IPS-18a (cell line): ENCODE results near the gene RNGTT.
"Not testable (repeated sequence)": the region's sequence is repeated elsewhere in the genome, so short reads cannot be mapped to it uniquely, and the experiment has no call there.

Source experiments
- H3K27ac ChIP-seq: one replicate; pipeline ENCODE4 v1.5.1; 2013; ENCODE audit warnings: low read length
- H3K27me3 ChIP-seq: one replicate; pipeline ENCODE4 v1.6.1; 2013; ENCODE audit warnings: mild to moderate bottlenecking, low read length; ENCODE audit not compliant: control insufficient read depth, insufficient read depth
- H3K36me3 ChIP-seq: one replicate; pipeline ENCODE4 v1.6.1; 2013; ENCODE audit warnings: low read depth, low read length; ENCODE audit not compliant: control insufficient read depth
- H3K4me1 ChIP-seq: one replicate; pipeline ENCODE4 v1.6.1; 2013; ENCODE audit warnings: low read depth, low read length; ENCODE audit not compliant: control insufficient read depth
- H3K4me3 ChIP-seq: one replicate; pipeline ENCODE4 v1.5.1; 2013; ENCODE audit warnings: low read length
- H3K9ac ChIP-seq: one replicate; pipeline ENCODE4 v1.6.1; 2013; ENCODE audit warnings: mild to moderate bottlenecking, low read length, moderate library complexity
- H3K9me3 ChIP-seq: one replicate; pipeline ENCODE4 v1.6.1; 2013; ENCODE audit warnings: low read depth, low read length; ENCODE audit not compliant: control insufficient read depth

RNGTT gene

GRCh38 chr6:88768114-88768513, 195.3 kb downstream of the RNGTT start:
- not testable (repeated sequence) for H3K4me3 ChIP-seq, H3K27ac ChIP-seq, H3K27me3 ChIP-seq, H3K36me3 ChIP-seq, H3K9ac ChIP-seq, H3K9me3 ChIP-seq, H3K4me1 ChIP-seq

GRCh38 chr6:88764081-88764480, 199.3 kb downstream of the RNGTT start:
- H3K36me3 ChIP-seq: no peaks in the 10 kb centered on the region

DNA sequence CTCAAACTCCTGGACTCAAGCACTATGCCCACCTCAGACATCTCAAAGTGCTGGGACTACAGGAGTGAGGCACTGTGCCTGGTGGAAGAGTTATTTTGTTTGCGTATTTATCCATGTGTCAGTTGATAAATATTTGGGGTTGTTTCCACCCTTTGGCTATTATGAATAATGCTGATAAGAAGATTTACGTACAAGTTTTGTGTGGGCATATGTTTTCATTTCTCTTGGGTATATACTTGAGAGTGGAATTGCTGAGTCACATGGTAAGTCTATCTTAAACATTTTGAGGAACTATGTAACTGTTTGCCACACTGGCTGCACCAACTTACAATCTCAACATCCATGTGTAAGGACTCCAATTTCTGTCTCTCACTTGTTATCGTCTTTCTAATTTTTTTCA, 200.3 kb downstream of the RNGTT start:
- H3K9me3 ChIP-seq: no peaks in the 10 kb centered on the region
- no peak overlapping the region for H3K4me3 ChIP-seq
- H3K27ac ChIP-seq: no peak overlapping the region
- H3K36me3 ChIP-seq: no peaks in the 10 kb centered on the region
- no peaks in the 10 kb centered on the region for H3K4me1 ChIP-seq
- H3K27me3 ChIP-seq: no peaks in the 10 kb centered on the region
- no peak overlapping the region for H3K9ac ChIP-seq

More at GRCh38 chr6:88764081-88764480, 199.3 kb downstream of the RNGTT start:
- Histone ChIP-seq H3K9ac (no peak overlapping the region), H3K4me1 (no peaks in the 10 kb centered on the region), H3K4me3 (no peak overlapping the region), H3K9me3 (no peaks in the 10 kb centered on the region), H3K27me3 (no peaks in the 10 kb centered on the region), H3K27ac (no peak overlapping the region)

GRCh38 chr6:88761237-88762031, 202.0 kb downstream of the RNGTT start:
- H3K27me3 ChIP-seq: no peaks in the 10 kb centered on the region
- no peaks in the 10 kb centered on the region for H3K4me1 ChIP-seq
- H3K27ac ChIP-seq: no peak overlapping the region
- H3K9me3 ChIP-seq: no peaks in the 10 kb centered on the region
- no peaks in the 10 kb centered on the region for H3K36me3 ChIP-seq
- no peak overlapping the region for H3K4me3 ChIP-seq
- no peak overlapping the region for H3K9ac ChIP-seq

DNA sequence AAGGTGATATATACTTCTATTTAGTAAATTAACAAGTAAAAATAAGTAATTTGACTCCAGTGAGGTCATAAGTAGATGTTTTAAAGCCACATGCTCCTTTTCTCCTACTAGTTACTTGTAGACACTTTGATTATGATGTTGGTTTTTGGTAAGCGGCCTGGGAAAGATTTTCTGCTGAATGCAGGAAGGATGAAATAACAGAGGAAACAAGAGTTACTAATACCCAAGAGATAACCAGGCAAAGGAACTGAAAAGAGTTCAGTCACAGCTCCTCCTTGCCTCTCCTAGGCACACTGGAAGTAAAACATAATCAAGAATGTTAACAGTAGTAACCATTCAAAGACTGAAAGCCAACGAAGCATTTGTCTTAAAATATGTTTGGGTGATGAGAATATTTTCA, 203.3 kb downstream of the RNGTT start:
- Histone ChIP-seq H3K4me1 (no peaks in the 10 kb centered on the region), H3K9ac (no peak overlapping the region), H3K36me3 (no peaks in the 10 kb centered on the region), H3K27ac (no peak overlapping the region), H3K9me3 (no peaks in the 10 kb centered on the region), H3K4me3 (no peak overlapping the region), H3K27me3 (no peaks in the 10 kb centered on the region)

GRCh38 chr6:88750936-88751335, 212.5 kb downstream of the RNGTT start:
- H3K27me3 ChIP-seq: no peaks in the 10 kb centered on the region
- no peaks in the 10 kb centered on the region for H3K9me3 ChIP-seq
- no peaks in the 10 kb centered on the region for H3K4me1 ChIP-seq
- H3K36me3 ChIP-seq: no peaks in the 10 kb centered on the region
- H3K4me3 ChIP-seq: no peak overlapping the region
- no peak overlapping the region for H3K27ac ChIP-seq
- H3K9ac ChIP-seq: no peak overlapping the region

- Histone ChIP-seq H3K4me1 (no peaks in the 10 kb centered on the region), H3K9ac (no peak overlapping the region), H3K36me3 (no peaks in the 10 kb centered on the region), H3K27ac (no peak overlapping the region), H3K9me3 (no peaks in the 10 kb centered on the region), H3K27me3 (no peaks in the 10 kb centered on the region), H3K4me3 (no peak overlapping the region)
Measured at GRCh38 chr6:88749849-88750248, 213.6 kb downstream of the RNGTT start.

DNA sequence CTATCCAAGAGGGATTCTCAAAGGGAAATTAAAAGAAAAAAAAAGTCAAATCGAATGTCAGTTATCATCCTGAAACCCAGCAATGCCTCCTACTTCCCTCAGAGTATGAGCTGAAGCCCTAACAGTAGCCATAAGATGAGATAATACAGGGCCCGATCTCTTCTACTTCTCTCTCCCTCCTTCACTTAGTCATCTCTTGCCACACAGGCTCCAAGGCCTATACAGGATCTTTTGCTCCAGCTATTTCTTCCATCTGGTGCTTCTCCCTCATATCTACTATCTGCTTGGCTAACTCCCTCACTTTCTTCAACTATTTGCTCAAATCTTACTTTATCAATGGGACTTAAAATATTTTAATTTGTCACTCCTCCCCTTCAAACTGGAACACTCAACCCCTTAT, 215.3 kb downstream of the RNGTT start:
- no peak overlapping the region for H3K9ac ChIP-seq
- H3K4me3 ChIP-seq: no peak overlapping the region
- H3K9me3 ChIP-seq: no peaks in the 10 kb centered on the region

DNA sequence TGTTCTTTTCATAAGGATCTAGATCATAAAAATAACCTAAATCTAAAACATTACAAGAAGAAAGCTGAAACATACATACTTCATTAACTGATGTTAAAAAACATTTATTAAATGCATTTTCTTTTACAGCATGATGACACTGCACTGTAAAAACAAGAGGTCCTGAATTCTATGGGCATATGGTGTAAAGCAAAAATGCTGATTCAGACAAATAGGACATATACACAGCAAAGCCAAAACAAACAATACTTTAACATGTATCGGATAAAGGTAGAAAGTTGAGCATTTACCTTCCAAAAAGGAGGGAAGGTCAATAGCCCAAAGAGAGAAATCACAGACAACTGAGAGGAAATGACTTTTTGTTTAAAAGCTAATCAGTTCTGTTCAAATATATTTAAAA, 221.5 kb downstream of the RNGTT start:
- no peak overlapping the region for H3K4me3 ChIP-seq
- no peak overlapping the region for H3K9ac ChIP-seq
- H3K27ac ChIP-seq: no peak overlapping the region
- H3K9me3 ChIP-seq: no peaks in the 10 kb centered on the region
- peaks cover 7% of the 10 kb centered on the region for H3K4me1 ChIP-seq
- H3K36me3 ChIP-seq: no peaks in the 10 kb centered on the region
- H3K27me3 ChIP-seq: no peaks in the 10 kb centered on the region

More for the DNA sequence above, 215.3 kb downstream of the RNGTT start:
- H3K27ac ChIP-seq: no peak overlapping the region
- H3K36me3 ChIP-seq: no peaks in the 10 kb centered on the region
- no peaks in the 10 kb centered on the region for H3K27me3 ChIP-seq
- no peaks in the 10 kb centered on the region for H3K4me1 ChIP-seq

- peaks cover 7% of the 10 kb centered on the region for H3K4me1 ChIP-seq
- no peak overlapping the region for H3K27ac ChIP-seq
- no peaks in the 10 kb centered on the region for H3K9me3 ChIP-seq
- no peak overlapping the region for H3K4me3 ChIP-seq
- no peak overlapping the region for H3K9ac ChIP-seq
- H3K27me3 ChIP-seq: no peaks in the 10 kb centered on the region
- no peaks in the 10 kb centered on the region for H3K36me3 ChIP-seq
Measured at GRCh38 chr6:88741071-88741470, 222.3 kb downstream of the RNGTT start.

GRCh38 chr6:88734544-88734943, 228.9 kb downstream of the RNGTT start:
- Histone ChIP-seq H3K4me1 (peaks cover 16% of the 10 kb centered on the region), H3K36me3 (no peaks in the 10 kb centered on the region), H3K9me3 (no peaks in the 10 kb centered on the region), H3K27me3 (no peaks in the 10 kb centered on the region), H3K27ac (no peak overlapping the region), H3K9ac (no peak overlapping the region), H3K4me3 (no peak overlapping the region)

- Histone ChIP-seq H3K9ac (no peak overlapping the region), H3K27me3 (no peaks in the 10 kb centered on the region), H3K9me3 (no peaks in the 10 kb centered on the region), H3K36me3 (no peaks in the 10 kb centered on the region), H3K4me3 (peak overlapping the region; percentile 1), H3K27ac (no peak overlapping the region), H3K4me1 (peaks cover 46% of the 10 kb centered on the region)
Measured at GRCh38 chr6:88730611-88731011, 232.8 kb downstream of the RNGTT start.
